RCC 7860 (cell line): ENCODE measurements around the gene HMGA1.
"Not testable (repeated sequence)": the region's sequence is repeated elsewhere in the genome, so short reads cannot be mapped to it uniquely, and the experiment has no call there.

Source experiments
- DNase-seq: peaks from one replicate; pipeline ENCODE4 v3.0.0-alpha.2; 2015; ENCODE audit warnings: low spot score
- FAIRE-seq: peaks from 2 replicates; lab custom pipeline; 2012; peaks lifted over from hg19 to GRCh38; lab: Jason Lieb, UNC

HMGA1 gene

DNA sequence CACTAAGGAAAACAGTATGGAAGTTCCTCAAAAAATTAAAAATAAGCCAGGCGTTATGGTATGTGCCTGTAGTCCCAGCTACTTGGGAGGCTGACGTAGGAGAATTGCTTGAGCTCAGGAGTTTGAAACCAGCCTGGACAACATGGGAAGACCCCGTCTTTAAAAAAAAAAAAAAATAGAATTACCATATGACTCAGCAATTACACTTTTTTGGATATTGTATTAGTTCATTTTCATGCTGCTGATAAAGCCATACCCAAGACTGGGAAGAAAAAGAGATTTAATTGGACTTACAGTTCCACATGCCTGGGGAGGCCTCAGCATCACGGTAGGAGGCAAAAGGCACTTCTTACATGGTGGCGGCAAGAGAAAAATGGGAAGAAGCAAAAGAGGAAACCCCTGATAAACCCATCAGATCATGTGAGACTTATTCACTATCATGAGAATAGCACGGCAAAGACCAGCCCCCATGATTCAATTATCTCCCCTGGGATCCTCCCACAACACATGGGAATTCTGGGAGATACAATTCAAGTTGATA, 22.9 kb downstream of the HMGA1 start:
- no peak for DNase-seq
- FAIRE-seq: no peak

DNA sequence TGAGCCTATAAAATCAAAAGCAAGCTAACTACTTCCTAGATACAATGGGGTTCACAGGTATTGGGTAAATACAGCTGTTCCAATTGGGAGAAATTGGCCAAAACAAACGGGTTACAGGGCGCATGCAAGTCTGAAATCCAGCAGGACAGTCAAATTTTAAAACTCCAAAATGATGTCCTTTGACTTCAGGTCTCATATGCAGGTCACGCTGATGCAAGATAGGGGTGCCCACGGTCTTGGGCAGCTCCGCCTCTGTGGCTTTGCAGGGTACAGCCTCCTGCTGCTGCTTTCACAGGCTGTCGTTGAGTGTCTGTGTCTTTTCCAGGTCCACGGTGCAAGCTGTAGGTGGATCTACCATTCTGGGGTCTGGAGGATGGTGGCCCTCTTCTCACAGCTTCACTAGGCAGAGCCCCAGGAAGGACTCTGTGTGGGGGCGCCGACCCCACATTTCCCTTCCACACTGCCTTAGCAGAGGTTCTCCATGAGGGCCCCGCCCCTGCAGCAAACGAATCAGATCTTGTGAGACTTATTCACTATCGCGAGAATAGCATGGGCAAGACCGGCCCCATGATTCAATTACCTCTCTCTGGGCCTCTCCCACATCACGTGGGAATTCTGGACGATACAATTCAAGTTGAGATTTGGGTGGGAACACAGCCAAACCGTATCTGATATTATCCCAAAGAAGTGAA, 24.0 kb downstream of the HMGA1 start:
- no peak for DNase-seq
- no peak for FAIRE-seq

DNA sequence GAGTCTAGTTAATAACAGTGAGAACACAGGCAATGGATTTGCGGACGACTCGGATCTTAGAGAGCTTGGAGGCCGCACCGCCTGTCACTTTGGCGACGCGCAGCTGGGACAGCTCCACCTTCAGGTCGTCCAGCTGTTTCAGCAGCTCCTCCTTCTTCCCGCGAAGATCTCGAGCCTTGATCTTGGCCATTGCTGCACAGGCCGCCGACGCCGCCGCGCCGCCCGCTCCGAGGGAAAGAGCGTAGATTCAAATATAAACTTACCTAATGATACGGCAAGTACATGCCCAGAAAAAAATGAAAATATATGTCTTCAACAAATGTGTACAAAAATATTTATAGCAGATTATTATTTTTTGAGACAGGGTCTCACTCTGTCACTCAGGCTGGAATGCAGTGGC, 26.8 kb downstream of the HMGA1 start:
- DNase-seq, FAIRE-seq: not testable (repeated sequence)

DNA sequence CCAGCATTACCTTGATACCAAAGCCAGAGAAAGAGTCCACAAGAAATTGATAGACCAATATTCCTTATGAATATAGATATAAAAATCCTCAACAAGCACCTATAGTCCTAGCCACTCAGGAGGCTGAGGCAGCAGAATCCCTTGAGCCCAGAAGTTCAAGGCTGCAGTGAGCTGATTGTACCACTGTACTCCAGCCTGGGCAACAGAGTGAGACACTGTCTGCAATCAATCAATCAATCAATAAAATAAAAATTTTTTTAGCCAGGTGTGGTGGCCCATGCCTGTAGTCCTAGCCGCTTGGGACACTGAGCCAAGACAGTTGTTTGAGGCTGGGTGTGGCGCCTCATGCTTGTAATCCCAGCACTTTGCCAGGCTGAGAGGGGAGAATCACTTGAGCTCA, 31.1 kb downstream of the HMGA1 start:
- FAIRE-seq (no peak), DNase-seq (no peak)

DNA sequence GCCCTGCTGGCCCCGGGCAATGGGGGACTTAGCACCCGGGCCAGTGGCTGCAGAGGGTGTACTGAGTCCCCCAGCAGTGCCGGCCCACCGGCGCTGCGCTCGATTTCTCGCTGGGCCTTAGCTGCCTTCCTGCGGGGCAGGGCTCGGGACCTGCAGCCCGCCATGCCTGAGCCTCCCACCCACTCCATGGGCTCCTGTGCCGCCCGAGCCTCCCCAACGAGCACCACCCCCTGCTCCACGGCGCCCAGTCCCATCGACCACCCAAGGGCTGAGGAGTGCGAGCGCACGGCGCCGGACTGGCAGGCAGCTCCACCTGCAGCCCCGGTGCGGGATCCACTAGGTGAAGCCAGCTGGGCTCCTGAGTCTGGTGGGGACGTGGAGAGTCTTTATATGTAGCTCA, 32.5 kb downstream of the HMGA1 start:
- not testable (repeated sequence) for DNase-seq, FAIRE-seq

DNA sequence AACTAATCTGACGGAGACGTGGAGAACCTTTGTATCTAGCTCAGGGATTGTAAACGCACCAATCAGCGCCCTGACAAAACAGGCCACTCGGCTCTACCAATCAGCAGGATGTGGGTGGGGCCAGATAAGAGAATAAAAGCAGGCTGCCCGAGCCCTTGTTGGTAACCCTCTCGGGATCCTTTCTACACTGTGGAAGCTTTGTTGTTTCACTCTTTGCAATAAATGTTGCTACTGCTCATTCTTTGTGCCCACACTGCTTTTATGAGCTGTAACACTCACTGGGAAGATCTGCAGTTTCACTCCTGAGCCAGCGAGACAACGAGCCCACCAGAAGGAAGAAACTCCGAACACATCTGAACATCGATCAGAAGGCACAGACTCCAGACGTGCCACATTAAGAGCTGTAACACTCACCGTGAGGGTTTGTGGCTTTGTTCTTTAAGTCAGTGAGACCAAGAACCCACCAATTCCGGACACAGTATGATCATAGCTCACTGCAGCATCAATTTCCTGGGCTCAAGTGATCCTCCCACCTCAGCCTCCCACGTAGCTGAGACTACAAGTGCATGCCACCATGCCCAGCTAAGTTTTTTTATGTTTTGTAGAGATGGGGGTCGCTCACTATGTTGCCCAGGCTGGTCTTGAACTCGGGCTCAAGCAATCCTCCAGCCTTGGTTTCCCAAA, 33.1 kb downstream of the HMGA1 start:
- not testable (repeated sequence) for DNase-seq, FAIRE-seq

DNA sequence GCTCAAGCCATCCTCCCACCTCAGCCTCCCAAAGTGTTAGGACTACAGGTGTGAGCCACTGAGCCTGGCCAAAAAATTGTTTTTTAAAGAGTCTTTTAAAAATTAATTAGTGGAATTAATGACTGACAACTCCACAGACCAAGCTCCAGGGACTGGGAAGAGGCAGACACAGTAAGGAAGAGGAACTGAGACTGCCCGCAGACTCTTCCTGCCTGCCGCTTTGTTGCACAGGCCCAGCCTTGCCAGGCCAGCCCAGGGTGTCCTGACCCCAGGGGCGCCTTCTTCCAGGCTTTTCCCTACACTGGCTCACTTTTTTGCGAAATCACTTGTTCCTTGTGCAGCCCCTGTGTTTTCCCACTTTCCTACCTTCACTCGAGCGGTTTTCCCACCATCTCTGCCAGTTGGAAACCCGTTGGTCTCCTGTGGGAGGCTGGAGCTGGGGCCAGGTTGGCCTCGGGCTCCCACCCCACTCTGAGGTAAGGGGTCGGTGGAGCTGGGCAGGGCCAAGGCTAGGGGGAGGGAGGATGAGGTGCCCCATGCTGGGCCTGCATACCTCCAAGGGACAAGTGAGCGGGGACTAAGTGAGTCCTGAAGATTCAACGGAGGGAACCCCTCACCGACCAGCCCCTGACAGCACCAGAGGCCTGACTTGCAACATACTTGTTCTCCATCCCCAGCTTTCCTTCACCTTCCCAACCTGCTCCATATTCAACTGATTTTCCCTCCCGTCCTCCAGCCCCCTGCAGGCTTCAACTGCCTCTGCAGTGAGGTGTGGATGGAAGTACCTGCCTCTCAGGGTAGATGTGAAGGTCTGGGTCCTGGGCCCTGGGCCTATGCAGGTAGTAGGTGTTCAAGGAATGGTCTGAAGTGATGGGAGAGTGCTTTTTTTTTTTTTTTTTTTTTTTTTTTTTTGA, 35.6 kb downstream of the HMGA1 start:
- DNase-seq: no peak

DNA sequence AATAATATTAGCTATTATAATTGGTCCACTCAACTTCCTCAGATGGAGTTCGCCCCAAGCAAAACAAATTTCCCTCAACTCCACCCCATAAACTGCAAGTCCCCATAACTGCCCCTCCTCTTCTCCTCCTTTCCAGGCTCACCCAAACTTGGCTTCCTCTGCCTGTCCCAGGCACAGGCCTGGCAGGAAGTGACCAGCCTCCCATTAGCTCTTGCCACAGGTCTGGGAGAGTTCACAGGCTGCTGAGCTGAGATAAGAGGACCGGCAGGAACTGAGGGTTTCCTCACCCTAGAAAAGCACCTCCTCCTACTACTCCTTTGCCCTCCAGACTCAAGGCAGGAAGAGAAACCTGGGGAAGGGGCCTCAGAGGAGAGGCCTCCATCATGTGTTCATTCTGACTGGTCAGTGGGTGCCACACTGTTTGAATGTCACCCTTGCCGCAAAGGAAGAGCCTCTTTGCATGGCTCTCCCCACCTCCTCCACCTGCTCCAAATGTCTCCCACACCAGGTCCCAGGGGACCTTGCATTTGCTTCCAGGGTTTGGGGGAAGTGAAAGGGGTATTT, 36.7 kb downstream of the HMGA1 start:
- FAIRE-seq (no peak), DNase-seq (no peak)

More for the DNA sequence above, 35.6 kb downstream of the HMGA1 start:
- no peak for FAIRE-seq

DNA sequence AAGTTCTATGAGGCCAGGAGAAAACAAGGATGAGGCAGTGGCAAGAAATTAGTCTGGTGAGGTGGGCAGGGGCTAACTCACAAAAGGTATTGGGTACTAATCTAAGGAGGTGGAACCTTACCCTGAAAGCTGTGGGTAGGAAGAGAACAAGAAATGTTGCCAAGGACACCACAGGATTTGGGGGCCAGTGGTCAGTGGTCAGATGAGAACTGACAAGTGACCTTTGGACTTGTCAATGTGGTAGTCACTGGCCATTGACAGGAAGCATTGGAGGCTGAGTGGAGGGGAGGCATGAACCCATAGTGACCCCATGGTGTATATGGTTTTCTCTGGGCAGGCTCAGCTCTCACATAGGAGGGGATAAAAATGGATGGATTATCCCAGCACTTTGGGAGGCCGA, 37.5 kb downstream of the HMGA1 start:
- no peak for FAIRE-seq

DNA sequence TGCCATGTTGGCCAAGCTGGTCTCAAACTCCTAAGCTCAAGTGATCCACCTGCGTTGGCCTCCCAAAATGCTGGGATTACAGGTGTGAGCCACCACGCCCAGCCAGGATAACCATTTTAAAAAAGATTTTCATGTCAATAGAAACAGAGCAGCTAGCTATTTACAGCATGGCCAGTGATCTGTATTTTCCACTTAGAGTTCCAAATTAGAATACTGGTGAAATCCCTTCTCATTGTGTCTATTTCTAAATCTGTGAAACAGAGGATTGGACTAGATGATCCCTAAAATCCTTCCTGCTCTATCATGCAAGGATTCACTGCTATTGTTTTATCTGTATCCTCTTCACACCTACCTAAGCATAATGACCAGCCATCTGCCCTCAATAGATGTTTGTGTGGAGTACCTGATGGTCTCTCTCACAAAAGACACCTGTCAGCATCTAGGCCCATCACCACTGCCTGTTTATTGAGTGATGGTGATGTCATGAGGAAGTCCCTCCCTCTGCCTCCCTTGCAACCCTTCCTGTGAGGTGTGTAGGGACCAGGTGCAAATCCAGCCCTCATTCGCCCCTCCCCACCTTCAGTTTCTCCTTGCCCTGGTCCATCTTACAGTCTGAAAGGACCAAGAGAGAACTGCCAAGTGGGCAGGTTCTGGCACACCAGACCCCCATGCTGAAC, 38.6 kb downstream of the HMGA1 start:
- DNase-seq (no peak), FAIRE-seq (no peak)

More for the DNA sequence above, 37.5 kb downstream of the HMGA1 start:
- DNase-seq: no peak

DNA sequence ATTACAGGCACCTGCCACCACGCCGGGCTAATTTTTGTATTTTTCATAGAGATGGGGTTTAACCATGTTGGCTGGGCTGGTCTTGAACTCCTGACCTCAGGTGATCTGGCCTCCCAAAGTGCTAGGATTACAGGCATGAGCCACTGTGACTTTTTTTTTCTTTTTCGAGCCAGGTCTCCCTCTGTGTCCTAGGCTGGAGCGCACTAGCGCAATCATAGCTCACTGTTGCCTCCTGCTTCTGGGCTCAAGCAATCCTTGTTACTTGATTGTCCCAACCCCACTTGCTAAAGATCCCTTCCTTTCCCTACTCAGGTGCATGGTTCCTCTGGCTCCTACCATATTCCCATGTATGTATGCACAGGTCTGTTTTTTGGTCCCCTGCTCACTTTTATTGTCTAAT, 39.5 kb downstream of the HMGA1 start:
- FAIRE-seq (no peak), DNase-seq (no peak)

DNA sequence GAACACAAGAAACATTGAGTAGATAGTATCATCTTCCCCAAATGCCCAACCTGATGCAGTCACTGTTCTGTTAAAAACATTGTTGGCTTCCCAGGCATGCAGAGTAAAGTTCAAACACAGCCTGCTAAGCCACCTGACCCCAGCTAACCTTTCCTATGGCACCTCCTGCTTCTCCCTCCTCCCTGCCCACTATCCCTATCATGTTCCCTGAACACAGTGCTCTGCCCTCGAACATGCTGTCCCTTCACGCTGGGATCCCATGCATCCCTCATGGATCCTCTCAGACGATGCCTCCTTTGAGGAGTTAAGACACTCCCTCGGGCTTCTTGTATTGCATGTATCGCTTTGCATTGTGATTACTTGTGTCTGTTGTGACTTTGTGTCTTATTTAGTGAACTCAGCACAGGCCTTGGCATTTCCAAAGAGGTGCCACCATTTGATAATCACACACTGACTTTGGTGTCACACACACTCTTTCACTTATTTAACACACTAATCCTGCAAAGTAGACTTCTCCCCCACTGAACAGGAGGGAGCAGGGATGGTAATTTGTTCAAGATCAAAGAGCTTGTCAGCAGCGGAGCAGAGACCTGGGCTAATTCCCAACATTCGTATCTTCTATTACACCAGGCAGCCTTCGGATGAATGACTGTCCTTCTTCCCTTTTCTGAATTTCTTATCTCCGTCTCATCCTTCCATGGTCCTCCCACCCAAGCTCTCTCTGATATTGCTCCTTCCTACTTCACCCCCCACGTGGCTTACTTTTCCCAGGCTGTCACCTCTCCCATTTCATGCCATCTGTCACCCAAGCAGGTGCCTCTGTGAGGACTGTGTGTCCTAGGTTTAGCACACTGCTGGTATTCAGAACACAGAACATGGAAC, 40.4 kb downstream of the HMGA1 start:
- FAIRE-seq (no peak), DNase-seq (no peak)

DNA sequence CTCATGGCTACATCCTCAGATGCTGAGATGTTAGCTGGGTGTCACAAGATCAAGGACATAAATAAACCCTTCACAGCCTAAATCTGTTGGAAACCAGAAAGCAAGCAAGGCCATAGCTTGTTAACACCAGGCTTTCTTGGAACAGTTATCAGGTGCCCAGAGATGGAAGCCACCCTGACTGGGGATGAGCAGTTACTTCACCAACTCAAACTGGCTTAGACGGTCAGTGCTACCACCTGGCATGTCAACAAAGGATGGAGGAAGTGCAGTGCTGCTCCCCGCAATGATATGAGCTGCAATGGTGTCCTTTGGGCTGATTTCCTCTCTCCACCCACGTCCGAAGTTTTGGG, 41.1 kb downstream of the HMGA1 start:
- FAIRE-seq: no peak
- DNase-seq: no peak

DNA sequence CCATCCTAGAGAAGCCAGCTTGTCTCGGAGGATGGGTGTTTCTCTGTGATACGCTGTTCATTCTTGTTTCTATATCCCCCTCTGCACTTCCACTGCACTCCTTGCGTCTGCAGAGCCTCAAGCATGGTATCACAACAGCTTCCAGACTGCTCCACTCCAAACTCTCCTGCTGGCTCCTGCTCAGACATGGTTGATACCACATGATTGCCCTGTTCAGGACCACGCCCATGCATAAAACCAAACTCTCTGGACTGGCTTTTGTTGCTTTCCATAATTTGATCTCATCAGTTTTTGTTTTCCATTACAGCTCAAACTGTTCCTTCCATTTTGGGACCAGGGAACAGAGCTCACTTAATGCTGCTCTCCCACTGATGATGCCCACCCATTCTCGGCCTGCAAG, 42.2 kb downstream of the HMGA1 start:
- FAIRE-seq: no peak
- no peak for DNase-seq

DNA sequence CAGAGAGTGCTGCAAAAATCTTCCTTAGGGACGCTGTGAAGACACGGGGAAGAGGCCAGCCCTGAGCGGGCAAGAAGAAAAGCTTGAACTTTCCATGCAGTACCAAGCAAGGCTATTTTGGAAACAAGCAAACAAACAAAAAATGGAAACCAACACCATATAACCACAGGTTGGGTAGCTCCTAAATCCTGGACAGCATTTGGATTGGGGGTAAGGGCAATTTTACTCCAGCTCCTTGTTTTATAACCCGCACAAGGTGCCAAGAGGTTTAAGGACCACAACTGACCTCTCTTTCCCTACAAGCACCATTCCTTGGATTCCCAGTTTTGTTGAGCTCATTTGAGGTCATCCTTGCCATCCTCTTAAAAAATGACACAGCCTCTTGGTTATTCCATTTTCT, 43.5 kb downstream of the HMGA1 start:
- no peak for DNase-seq
- FAIRE-seq: no peak

DNA sequence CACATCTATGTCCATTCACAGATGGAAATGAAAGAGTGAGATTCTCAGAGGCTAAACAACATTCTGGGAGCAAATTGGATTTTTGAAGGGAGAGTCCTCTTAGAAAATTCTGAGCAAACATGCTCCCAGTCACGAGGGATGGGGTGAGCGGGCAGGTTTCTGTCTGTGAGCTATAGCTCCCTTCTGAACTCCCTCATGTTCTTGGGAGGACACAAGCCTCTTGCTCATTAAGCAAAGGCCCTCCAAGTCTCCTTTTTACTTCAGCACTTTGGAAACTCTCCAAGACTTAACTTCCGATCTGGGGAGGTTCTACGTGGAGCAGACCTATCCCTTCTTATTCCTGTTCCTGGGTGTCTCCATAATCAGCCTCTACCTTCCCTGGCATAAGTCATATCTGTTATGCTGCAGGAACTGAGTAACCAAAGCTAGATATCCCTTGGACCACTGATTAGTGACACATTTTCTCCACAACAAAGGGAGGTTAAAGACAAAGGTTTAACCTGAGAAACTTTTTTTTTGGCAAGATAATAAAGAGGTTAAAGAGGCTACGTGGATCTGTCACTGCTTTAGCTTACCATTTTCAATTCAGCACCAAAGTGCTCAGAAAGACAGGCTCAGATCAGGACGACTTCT, 45.1 kb downstream of the HMGA1 start:
- no peak for DNase-seq
- no peak for FAIRE-seq

DNA sequence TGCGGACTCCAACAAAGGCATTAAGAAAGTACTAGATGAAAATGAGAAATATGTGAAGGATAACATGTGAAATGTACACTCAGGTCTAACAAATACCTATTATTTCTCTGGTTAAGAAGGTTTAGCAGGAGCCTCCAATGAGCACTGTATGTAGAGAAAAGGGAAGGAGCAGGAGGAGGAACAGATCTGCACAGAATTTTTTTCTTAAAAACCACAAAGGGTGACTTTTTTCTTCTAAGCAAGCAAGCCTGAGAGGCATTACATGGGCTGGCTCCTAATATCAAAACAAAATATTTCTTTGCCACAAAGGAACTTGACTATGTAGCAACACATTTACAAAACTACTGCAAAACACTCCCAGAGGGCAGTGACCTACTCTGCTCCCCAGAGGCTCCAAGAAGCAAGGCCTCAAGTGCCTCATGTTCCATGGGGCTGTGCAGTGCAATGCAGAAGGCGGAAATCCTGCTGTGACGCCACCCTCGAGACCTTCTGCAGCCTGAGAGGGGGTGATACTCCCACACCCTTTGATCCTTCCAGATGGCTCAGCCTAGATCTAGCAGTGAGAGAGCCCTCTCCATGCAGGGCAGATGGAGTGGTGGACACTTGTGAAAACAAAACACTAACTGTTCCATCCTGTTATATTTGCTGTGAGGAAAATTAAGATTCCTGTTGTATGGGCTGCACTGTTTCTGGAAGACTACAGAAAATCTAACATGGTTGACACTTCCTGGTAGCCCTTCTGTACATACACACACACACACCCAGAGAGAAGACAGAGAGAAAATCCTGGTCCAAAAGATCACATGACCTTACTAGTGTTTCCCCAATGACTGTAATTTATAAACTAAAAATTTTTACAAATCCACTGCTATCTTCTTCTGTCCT, 48.1 kb downstream of the HMGA1 start:
- DNase-seq (no peak), FAIRE-seq (no peak)
